DOHH2 (cell line): ENCODE data around the gene ANTXR2.

Experiments
- EZH2phosphoT487 ChIP-seq: fragments of 200-600 bp; sonication (generic); IDR thresholded peaks from 2 replicates; pipeline ENCODE4 v1.6.1; 2017; ENCODE audit warnings: borderline replicate concordance, mild to moderate bottlenecking, antibody characterized with exemption, low read length, moderate library complexity, mixed read lengths
- TF ChIP-seq, protein P1 (sequence below): fragments of 200-600 bp; sonication (generic); IDR thresholded peaks from one replicate; pipeline ENCODE4 v1.5.1; 2014; ENCODE audit warnings: antibody characterized with exemption, mild to moderate bottlenecking, low read depth, low read length; ENCODE audit not compliant: poor library complexity, severe bottlenecking

DNA sequence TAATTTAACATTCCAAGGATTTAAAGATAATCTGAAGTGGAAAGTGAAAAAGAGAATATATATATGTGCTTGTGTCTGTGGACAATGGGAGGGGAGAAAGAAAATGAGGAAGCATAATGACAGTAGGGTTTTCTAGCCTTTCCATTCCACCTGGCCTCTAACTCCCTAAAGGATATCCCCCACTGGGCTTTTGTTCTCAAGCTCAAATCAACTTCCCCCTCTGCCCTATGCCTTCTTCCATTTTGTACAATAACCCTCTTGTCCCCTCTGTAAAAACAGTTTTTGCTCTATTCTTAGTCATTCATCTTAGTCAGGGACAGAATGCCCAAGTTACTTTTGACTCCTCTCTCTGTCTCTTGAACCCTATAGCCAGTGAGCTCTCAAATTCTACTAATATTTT lies 23.6 kb downstream of the ANTXR2 start:
- TF ChIP-seq, protein P1, sequence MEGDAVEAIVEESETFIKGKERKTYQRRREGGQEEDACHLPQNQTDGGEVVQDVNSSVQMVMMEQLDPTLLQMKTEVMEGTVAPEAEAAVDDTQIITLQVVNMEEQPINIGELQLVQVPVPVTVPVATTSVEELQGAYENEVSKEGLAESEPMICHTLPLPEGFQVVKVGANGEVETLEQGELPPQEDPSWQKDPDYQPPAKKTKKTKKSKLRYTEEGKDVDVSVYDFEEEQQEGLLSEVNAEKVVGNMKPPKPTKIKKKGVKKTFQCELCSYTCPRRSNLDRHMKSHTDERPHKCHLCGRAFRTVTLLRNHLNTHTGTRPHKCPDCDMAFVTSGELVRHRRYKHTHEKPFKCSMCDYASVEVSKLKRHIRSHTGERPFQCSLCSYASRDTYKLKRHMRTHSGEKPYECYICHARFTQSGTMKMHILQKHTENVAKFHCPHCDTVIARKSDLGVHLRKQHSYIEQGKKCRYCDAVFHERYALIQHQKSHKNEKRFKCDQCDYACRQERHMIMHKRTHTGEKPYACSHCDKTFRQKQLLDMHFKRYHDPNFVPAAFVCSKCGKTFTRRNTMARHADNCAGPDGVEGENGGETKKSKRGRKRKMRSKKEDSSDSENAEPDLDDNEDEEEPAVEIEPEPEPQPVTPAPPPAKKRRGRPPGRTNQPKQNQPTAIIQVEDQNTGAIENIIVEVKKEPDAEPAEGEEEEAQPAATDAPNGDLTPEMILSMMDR = no peak
- TF ChIP-seq EZH2phosphoT487 = no peak
